Measurements from ENCODE around the gene SENP7. TPM values are rescaled to one million over a fixed set of nuclear protein-coding genes. Genes with fewer than 3 reads are reported as not detected.
"Not testable (repeated sequence)": the region's sequence is repeated elsewhere in the genome, so short reads cannot be mapped to it uniquely, and the experiment has no call there.

Gene SENP7
- total RNA-seq (10 to 100 TPM; 69.7 to 69.8 TPM), polyA plus RNA-seq (10 to 100 TPM in 1 of 2 donors, 1 to 10 TPM in 1; 9.7 to 11.8 TPM)

- peak within 1 kb of the TSS; percentile 98 to 100 (median 99) for H3K27ac Mint-ChIP-seq
- H3K4me1 ChIP-seq (ENCODE audit: insufficient read depth, low read length): peaks cover 54% of the 10 kb centered on the region
- intact Hi-C loops (cut with micrococcal nuclease): loop anchor here (1.0 to 2.0 kb wide), 5 partner anchors 8 to 61 kb away; partner anchors contain the start of genes PCNP and TRMT10C
Measured at GRCh38 chr3:101512646-101513418, at the start of gene SENP7. TSS of gene SENP7 (minus strand) at chr3:101513212. CDS start at chr3:101513130, 82 bp downstream.

GRCh38 chr3:101561630-101562328 lies 48.8 kb upstream of the SENP7 start, which contains the start of gene TRMT10C:
TSS of gene TRMT10C (plus strand) at chr3:101561868. CDS start at chr3:101564782, 2,914 bp downstream.
- H3K27me3 Mint-ChIP-seq: peaks cover 4% of the 10 kb centered on the region in 2 donors
- peak within 1 kb of the TSS; percentile 97 to 100 (median 99) for H3K4me3 Mint-ChIP-seq
- Histone ChIP-seq H3K4me3 (ENCODE audit: low read length in 2 of 2) (peak within 1 kb of the TSS; percentile 95 to 100), H3K27ac (ENCODE audit: low read depth, low read length) (peak within 1 kb of the TSS; percentile 79), H3K36me3 (ENCODE audit: insufficient read depth, low read length) (peaks cover 18% of the 10 kb centered on the region), H3K4me1 (ENCODE audit: insufficient read depth, low read length) (peaks cover 22% of the 10 kb centered on the region), H3K9me3 (ENCODE audit: control insufficient read depth in 1 of 2, low read length in 2 of 2) (no peaks in the 10 kb centered on the region), H3K27me3 (ENCODE audit: insufficient read depth, low read length) (no peaks in the 10 kb centered on the region)
- peak within 1 kb of the TSS; percentile 95 to 99 (median 99) for H3K27ac Mint-ChIP-seq
- H3K4me1 Mint-ChIP-seq: peaks cover 13 to 41% (median 30%) of the 10 kb centered on the region in 4 donors
- H3K9me3 Mint-ChIP-seq: no peaks in the 10 kb centered on the region
- POLR2A ChIA-PET (ENCODE audit: partially characterized antibody): interaction anchor here (0.9 to 4.7 kb wide), 14 partner anchors 9 to 217 kb away, joined by 4 to 56 read pairs (median 8); partner anchors contain the start of genes NXPE3, PCNP, SENP7 and ZBTB11
- CTCF ChIA-PET (ENCODE audit: partially characterized antibody): interaction anchor here (0.8 to 1.8 kb wide), 5 partner anchors 9 to 180 kb away, joined by 3 to 7 read pairs (median 3); partner anchors contain the start of genes PCNP and SENP7
- H3K36me3 Mint-ChIP-seq: peaks cover 27 to 43% of the 10 kb centered on the region in 2 donors
- DNase-seq: peak; percentile 91 to 95 (median 93)
- intact Hi-C loops (cut with micrococcal nuclease): loop anchor here (1.0 kb wide), 2 partner anchors 13 to 48 kb away; partner anchors contain the start of genes PCNP and SENP7

More at GRCh38 chr3:101512646-101513418, at the start of gene SENP7:
- H3K4me1 Mint-ChIP-seq: peaks cover 24 to 73% (median 51%) of the 10 kb centered on the region in 4 donors
- H3K36me3 ChIP-seq (ENCODE audit: insufficient read depth, low read length): no peaks in the 10 kb centered on the region
- POLR2A ChIA-PET (ENCODE audit: partially characterized antibody): interaction anchor here (0.7 to 6.2 kb wide), 27 partner anchors 9 to 337 kb away, joined by 3 to 49 read pairs (median 4); partner anchors contain the start of genes NFKBIZ, PCNP and TRMT10C
- H3K27me3 Mint-ChIP-seq: peaks cover 1 to 2% of the 10 kb centered on the region in 2 donors
- H3K27ac ChIP-seq (ENCODE audit: low read depth, low read length): peak within 1 kb of the TSS; percentile 84
- peaks cover 11 to 22% of the 10 kb centered on the region in 2 donors for H3K36me3 Mint-ChIP-seq
- DNase-seq: peak; percentile 75 to 81 (median 77)
- H3K27me3 ChIP-seq (ENCODE audit: insufficient read depth, low read length): no peaks in the 10 kb centered on the region
- CTCF ChIA-PET (ENCODE audit: partially characterized antibody): interaction anchor here (0.7 to 2.5 kb wide), 11 partner anchors 9 to 168 kb away, joined by 3 to 20 read pairs (median 3); partner anchors contain the start of genes PCNP and TRMT10C
- peak within 1 kb of the TSS; percentile 83 to 88 for H3K4me3 ChIP-seq (ENCODE audit: low read length in 2 of 2)
- peak within 1 kb of the TSS; percentile 98 to 100 (median 99) for H3K4me3 Mint-ChIP-seq
- H3K9me3 ChIP-seq (ENCODE audit: control insufficient read depth in 1 of 2, low read length in 2 of 2): no peaks in the 10 kb centered on the region
- peaks cover 0 to 3% (median 0%) of the 10 kb centered on the region in 8 donors for H3K9me3 Mint-ChIP-seq

- intact Hi-C loops (cut with micrococcal nuclease): no loop called here
- no peak for DNase-seq
- Histone ChIP-seq H3K4me1 (ENCODE audit: insufficient read depth, low read length) (peaks cover 4% of the 10 kb centered on the region), H3K4me3 (ENCODE audit: low read length in 2 of 2) (no peak overlapping the region), H3K36me3 (ENCODE audit: insufficient read depth, low read length) (no peaks in the 10 kb centered on the region), H3K27ac (ENCODE audit: low read depth, low read length) (no peak overlapping the region), H3K9me3 (ENCODE audit: control insufficient read depth in 1 of 2, low read length in 2 of 2) (no peaks in the 10 kb centered on the region), H3K27me3 (ENCODE audit: insufficient read depth, low read length) (no peaks in the 10 kb centered on the region)
- ChIA-PET POLR2A (ENCODE audit: partially characterized antibody) (no interaction called here), CTCF (ENCODE audit: partially characterized antibody) (interaction anchor here (0.6 to 1.6 kb wide), 2 partner anchors 14 to 246 kb away, joined by 3 to 5 read pairs; no protein-coding TSS in a partner anchor)
- Mint-ChIP-seq H3K9me3 (no peaks in the 10 kb centered on the region), H3K36me3 (peaks cover 0 to 2% of the 10 kb centered on the region in 2 donors), H3K4me3 (no peak overlapping the region), H3K27me3 (peaks cover 4 to 7% of the 10 kb centered on the region in 2 donors), H3K27ac (no peak overlapping the region), H3K4me1 (peaks cover 2 to 7% (median 4%) of the 10 kb centered on the region in 4 donors)
Measured at GRCh38 chr3:101556064-101556463, 43.1 kb upstream of the SENP7 start.

DNA sequence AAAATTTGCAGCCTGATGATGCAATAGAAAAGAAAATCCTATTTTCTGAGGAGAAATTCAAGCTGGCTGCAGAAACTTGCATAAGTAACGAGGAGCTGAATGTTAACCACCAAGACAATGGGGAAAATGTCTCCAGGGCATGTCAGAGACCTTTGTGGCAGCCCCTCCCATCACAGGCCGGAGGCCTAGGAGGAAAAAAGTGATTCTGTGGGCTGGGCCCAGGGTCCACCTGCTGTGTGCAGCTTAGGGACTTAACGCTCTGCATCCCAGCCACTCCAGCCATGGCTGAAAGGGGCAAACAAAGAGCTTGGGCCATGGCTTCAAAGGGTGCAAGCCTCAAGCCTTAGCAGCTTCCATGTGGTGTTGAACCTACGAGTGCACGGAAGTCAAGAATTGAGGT lies 40.4 kb upstream of the SENP7 start:
- H3K4me3 ChIP-seq (ENCODE audit: low read length in 2 of 2); H3K27me3 Mint-ChIP-seq; H3K9me3 Mint-ChIP-seq; H3K27ac ChIP-seq (ENCODE audit: low read depth, low read length); H3K4me1 ChIP-seq (ENCODE audit: insufficient read depth, low read length); H3K36me3 Mint-ChIP-seq; H3K9me3 ChIP-seq (ENCODE audit: control insufficient read depth in 1 of 2, low read length in 2 of 2); CTCF ChIA-PET (ENCODE audit: partially characterized antibody); POLR2A ChIA-PET (ENCODE audit: partially characterized antibody); intact Hi-C loops (cut with micrococcal nuclease); H3K4me1 Mint-ChIP-seq; H3K27ac Mint-ChIP-seq; H3K36me3 ChIP-seq (ENCODE audit: insufficient read depth, low read length); H3K4me3 Mint-ChIP-seq; H3K27me3 ChIP-seq (ENCODE audit: insufficient read depth, low read length); DNase-seq: not testable (repeated sequence)

DNA sequence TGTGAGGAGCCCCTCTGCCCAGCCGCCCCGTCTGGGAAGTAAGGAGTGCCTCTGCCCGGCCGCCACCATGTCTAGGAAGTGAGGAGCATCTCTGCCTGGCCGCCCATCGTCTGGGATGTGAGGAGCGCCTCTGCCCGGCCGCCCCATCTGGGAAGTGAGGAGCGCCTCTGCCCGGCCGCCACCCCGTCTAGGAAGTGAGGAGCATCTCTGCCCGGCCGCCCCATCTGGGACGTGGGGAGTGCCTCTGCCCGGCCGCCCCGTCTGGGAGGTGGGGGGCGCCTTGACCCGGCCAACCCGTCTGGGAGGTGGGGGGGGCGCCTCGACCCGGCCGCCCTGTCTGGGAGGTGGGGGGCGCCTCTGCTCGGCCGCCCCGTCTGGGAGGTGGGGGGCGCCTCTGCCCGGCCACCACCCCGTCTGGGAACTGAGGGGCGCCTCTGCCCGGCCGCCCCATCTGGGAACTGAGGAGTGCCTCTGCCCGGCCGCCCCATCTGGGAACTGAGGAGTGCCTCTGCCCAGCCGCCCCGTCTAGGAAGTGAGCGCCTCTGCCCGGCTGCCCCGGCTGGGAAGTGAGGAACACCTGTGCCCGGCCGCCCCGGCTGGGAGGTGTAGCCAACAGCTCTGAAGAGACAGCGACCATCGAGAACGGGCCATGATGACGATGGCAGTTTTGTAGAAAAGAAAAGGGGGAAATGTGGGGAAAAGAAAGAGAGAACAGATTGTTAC lies 38.5 kb upstream of the SENP7 start:
- H3K4me1 ChIP-seq (ENCODE audit: insufficient read depth, low read length); CTCF ChIA-PET (ENCODE audit: partially characterized antibody); H3K9me3 Mint-ChIP-seq; H3K9me3 ChIP-seq (ENCODE audit: control insufficient read depth in 1 of 2, low read length in 2 of 2); H3K4me3 ChIP-seq (ENCODE audit: low read length in 2 of 2); H3K27ac ChIP-seq (ENCODE audit: low read depth, low read length); H3K36me3 ChIP-seq (ENCODE audit: insufficient read depth, low read length); H3K27me3 ChIP-seq (ENCODE audit: insufficient read depth, low read length); H3K36me3 Mint-ChIP-seq; H3K27ac Mint-ChIP-seq; H3K4me3 Mint-ChIP-seq; H3K27me3 Mint-ChIP-seq; intact Hi-C loops (cut with micrococcal nuclease); DNase-seq; POLR2A ChIA-PET (ENCODE audit: partially characterized antibody): not testable (repeated sequence)
- H3K4me1 Mint-ChIP-seq: peaks cover 8 to 17% (median 12%) of the 10 kb centered on the region in 4 donors

GRCh38 chr3:101549473-101549872 lies 36.5 kb upstream of the SENP7 start:
- H3K36me3 ChIP-seq (ENCODE audit: insufficient read depth, low read length): no peaks in the 10 kb centered on the region
- CTCF ChIA-PET (ENCODE audit: partially characterized antibody): no interaction called here
- intact Hi-C loops (cut with micrococcal nuclease): no loop called here
- Mint-ChIP-seq H3K9me3 (peaks cover 0 to 2% (median 0%) of the 10 kb centered on the region in 8 donors), H3K4me3 (no peak overlapping the region), H3K4me1 (peaks cover 8 to 20% (median 14%) of the 10 kb centered on the region in 4 donors), H3K27me3 (peaks cover 0 to under 1% of the 10 kb centered on the region in 2 donors), H3K36me3 (no peaks in the 10 kb centered on the region), H3K27ac (peak overlapping the region in 1 of 7 donors; percentile 53)
- DNase-seq: no peak
- H3K9me3 ChIP-seq (ENCODE audit: control insufficient read depth in 1 of 2, low read length in 2 of 2): no peaks in the 10 kb centered on the region
- H3K27me3 ChIP-seq (ENCODE audit: insufficient read depth, low read length): no peaks in the 10 kb centered on the region
- H3K27ac ChIP-seq (ENCODE audit: low read depth, low read length): no peak overlapping the region
- POLR2A ChIA-PET (ENCODE audit: partially characterized antibody): interaction anchor here (0.6 to 1.4 kb wide), 2 partner anchors 19 to 39 kb away, joined by 3 read pairs; no protein-coding TSS in a partner anchor
- peaks cover 7% of the 10 kb centered on the region for H3K4me1 ChIP-seq (ENCODE audit: insufficient read depth, low read length)
- no peak overlapping the region for H3K4me3 ChIP-seq (ENCODE audit: low read length in 2 of 2)
